Liver (tissue), 3 donors: ENCODE data around the gene TMEM127.

ENCODE experiments used
- EGR1 ChIP-seq, 2 donors: IDR thresholded peaks; 2 replicates each; pipeline ENCODE4 v1.6.1; 2016 to 2018; ENCODE audit warnings: antibody characterized with exemption in 2 of 2, low read depth in 2 of 2
- GABPA ChIP-seq, 2 donors: IDR thresholded peaks in 1 of 2; conservative IDR thresholded peaks in 1 of 2; 2 replicates each; pipeline ENCODE4 v1.6.1; 2016; ENCODE audit warnings: antibody characterized with exemption in 2 of 2, mild to moderate bottlenecking in 1 of 2, moderate library complexity in 1 of 2
- HNF4A ChIP-seq, 2 donors: conservative IDR thresholded peaks; 2 replicates each; pipeline ENCODE4 v1.6.1; 2016; ENCODE audit warnings: antibody characterized with exemption in 2 of 2, mild to moderate bottlenecking in 2 of 2
- HNF4G ChIP-seq: IDR thresholded peaks from 2 replicates; pipeline ENCODE4 v1.6.1; 2016; ENCODE audit warnings: antibody characterized with exemption
- JUND ChIP-seq, 2 donors: IDR thresholded peaks; 2 replicates each; pipeline ENCODE4 v1.6.1; 2016; ENCODE audit warnings: antibody characterized with exemption in 2 of 2
- NR2F2 ChIP-seq: IDR thresholded peaks from 2 replicates; pipeline ENCODE4 v1.6.1; 2016; ENCODE audit warnings: antibody characterized with exemption
- RAD21 ChIP-seq, 2 donors: IDR thresholded peaks; 2 replicates each; pipeline ENCODE4 v1.6.1; 2016; ENCODE audit warnings: antibody characterized with exemption in 2 of 2, mild to moderate bottlenecking in 2 of 2
- SP1 ChIP-seq: IDR thresholded peaks from 2 replicates; pipeline ENCODE4 v1.6.1; 2018; ENCODE audit warnings: antibody characterized with exemption, mild to moderate bottlenecking
- TAF1 ChIP-seq: conservative IDR thresholded peaks from 2 replicates; pipeline ENCODE4 v1.6.1; 2016; ENCODE audit warnings: antibody characterized with exemption, mild to moderate bottlenecking
- YY1 ChIP-seq: IDR thresholded peaks from 2 replicates; pipeline ENCODE4 v1.6.1; 2016; ENCODE audit warnings: antibody characterized with exemption, mild to moderate bottlenecking
- TF ChIP-seq, protein P1 (sequence below): fragments of 150-350 bp; IDR thresholded peaks from 2 replicates; pipeline ENCODE4 v1.5.1; 2017; ENCODE audit warnings: improper control_type of control experiment, low read depth, low read length; ENCODE audit not compliant: missing input control
- TF ChIP-seq, protein P2 (sequence below): IDR thresholded peaks from 2 replicates; pipeline ENCODE4 v1.6.1; 2016; ENCODE audit warnings: antibody characterized with exemption
- TF ChIP-seq, protein P3 (sequence below): IDR thresholded peaks from 2 replicates; pipeline ENCODE4 v1.6.1; 2016; ENCODE audit warnings: antibody characterized with exemption
- TF ChIP-seq, protein P4 (sequence below): IDR thresholded peaks from 2 replicates; pipeline ENCODE4 v1.6.1; 2016; ENCODE audit warnings: antibody characterized with exemption, mild to moderate bottlenecking
- donor health status: healthy.
- donor health status: healthy.

DNA sequence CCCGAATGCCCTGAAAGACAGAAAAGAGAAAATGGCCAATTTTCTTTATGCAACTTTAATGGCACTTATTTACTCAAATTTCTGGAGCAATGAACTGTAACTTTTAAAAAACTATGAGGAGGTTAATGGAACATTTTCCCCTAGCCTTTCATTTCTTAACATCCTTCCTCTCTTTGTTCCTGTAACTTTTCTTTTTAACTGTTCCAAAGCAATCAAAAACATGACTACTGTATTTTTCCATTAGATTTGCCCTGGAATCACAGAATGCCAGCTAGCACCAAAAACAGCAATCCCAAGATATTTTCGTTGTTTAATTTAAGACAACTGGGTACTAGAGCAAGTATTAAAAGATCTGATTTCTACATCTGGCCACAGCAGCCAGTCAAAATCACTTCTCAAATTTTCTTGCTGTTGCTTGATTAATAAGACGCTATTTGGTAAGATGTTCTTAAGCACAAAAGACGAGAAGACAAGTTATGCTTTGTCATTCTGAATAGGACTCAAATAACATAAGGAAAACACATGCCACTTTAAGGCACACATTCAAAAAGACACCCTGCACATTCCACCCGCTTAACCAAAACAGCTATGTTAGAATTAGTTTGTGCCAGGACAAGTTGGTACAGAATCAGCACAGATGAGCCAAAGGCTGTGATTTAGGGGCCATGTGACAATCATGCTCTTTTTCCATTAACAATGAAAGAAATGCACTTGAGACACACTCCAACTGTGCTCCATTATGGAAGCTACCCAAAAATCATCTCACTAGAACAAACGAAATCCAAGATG lies 60.8 kb downstream of the TMEM127 start:
- TF ChIP-seq HNF4A (conservative IDR thresholded peaks at IDR 0.05) (no peak), RAD21 (IDR thresholded peaks at IDR 0.05) (no peak), GABPA (IDR thresholded peaks at IDR 0.05 in 1 of 2, conservative IDR thresholded peaks at IDR 0.05 in 1 of 2) (no peak), YY1 (no peak), SP1 (no peak), HNF4G (no peak), JUND (IDR thresholded peaks at IDR 0.05) (no peak), TAF1 (no peak), EGR1 (IDR thresholded peaks at IDR 0.05; ENCODE audit: low read depth in 2 of 2) (no peak), NR2F2 (no peak)
- TF ChIP-seq, protein P1, sequence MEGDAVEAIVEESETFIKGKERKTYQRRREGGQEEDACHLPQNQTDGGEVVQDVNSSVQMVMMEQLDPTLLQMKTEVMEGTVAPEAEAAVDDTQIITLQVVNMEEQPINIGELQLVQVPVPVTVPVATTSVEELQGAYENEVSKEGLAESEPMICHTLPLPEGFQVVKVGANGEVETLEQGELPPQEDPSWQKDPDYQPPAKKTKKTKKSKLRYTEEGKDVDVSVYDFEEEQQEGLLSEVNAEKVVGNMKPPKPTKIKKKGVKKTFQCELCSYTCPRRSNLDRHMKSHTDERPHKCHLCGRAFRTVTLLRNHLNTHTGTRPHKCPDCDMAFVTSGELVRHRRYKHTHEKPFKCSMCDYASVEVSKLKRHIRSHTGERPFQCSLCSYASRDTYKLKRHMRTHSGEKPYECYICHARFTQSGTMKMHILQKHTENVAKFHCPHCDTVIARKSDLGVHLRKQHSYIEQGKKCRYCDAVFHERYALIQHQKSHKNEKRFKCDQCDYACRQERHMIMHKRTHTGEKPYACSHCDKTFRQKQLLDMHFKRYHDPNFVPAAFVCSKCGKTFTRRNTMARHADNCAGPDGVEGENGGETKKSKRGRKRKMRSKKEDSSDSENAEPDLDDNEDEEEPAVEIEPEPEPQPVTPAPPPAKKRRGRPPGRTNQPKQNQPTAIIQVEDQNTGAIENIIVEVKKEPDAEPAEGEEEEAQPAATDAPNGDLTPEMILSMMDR: no peak
- TF ChIP-seq, protein P2, sequence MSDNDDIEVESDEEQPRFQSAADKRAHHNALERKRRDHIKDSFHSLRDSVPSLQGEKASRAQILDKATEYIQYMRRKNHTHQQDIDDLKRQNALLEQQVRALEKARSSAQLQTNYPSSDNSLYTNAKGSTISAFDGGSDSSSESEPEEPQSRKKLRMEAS: no peak
- TF ChIP-seq, protein P3, sequence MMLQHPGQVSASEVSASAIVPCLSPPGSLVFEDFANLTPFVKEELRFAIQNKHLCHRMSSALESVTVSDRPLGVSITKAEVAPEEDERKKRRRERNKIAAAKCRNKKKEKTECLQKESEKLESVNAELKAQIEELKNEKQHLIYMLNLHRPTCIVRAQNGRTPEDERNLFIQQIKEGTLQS: no peak
- TF ChIP-seq, protein P4, sequence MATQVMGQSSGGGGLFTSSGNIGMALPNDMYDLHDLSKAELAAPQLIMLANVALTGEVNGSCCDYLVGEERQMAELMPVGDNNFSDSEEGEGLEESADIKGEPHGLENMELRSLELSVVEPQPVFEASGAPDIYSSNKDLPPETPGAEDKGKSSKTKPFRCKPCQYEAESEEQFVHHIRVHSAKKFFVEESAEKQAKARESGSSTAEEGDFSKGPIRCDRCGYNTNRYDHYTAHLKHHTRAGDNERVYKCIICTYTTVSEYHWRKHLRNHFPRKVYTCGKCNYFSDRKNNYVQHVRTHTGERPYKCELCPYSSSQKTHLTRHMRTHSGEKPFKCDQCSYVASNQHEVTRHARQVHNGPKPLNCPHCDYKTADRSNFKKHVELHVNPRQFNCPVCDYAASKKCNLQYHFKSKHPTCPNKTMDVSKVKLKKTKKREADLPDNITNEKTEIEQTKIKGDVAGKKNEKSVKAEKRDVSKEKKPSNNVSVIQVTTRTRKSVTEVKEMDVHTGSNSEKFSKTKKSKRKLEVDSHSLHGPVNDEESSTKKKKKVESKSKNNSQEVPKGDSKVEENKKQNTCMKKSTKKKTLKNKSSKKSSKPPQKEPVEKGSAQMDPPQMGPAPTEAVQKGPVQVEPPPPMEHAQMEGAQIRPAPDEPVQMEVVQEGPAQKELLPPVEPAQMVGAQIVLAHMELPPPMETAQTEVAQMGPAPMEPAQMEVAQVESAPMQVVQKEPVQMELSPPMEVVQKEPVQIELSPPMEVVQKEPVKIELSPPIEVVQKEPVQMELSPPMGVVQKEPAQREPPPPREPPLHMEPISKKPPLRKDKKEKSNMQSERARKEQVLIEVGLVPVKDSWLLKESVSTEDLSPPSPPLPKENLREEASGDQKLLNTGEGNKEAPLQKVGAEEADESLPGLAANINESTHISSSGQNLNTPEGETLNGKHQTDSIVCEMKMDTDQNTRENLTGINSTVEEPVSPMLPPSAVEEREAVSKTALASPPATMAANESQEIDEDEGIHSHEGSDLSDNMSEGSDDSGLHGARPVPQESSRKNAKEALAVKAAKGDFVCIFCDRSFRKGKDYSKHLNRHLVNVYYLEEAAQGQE: no peak
